GM12801 (cell line): ENCODE results near the gene ZNF528.

Experiments
- TF ChIP-seq, protein P1 (sequence below): IDR thresholded peaks from one replicate; pipeline ENCODE4 v1.5.1; 2011; ENCODE audit warnings: control low read depth; ENCODE audit not compliant: insufficient read length; ENCODE audit errors: extremely low read depth

The ZNF528 gene

DNA sequence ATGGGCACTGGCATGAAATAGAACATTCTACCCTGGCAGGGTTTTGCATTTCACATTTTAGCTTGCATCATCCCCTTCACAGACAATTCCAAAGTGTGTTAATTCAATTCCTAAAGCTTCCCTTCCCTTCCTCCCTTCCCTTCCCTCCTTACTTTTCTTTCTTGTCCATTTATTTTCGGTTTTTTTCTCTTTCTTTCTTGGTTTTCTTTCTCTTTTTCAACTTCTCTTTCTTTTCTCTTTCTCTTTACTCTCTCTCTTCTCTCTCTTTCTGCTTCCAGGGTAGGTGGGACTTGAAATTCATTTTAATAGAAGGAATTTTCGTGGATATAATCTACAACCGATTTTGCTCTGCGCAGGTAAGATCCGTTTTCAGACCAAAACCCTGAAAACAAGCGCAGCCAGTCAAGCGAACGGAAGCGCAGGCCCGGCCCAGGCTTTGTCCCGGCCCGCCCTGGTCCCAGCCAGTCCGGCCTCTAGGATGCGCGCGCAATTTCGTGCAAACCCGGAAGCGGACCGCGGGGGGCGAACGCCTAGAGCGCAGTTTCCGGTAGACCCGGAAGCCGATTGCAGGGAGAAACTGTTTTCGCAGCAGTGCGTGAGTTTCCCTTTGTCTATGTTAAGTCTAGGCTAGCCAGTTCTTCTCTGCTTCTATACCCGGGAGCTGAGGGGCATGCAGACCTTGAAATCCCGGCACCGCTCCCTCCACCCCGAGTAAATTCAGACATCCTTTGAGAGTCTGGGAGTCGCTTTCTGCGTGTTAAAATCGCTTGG, at the start of gene ZNF528:
Gene ZNF528 (plus strand): TSS at position 540 of the 771 bp plus-strand sequence. CDS start 4,165 bp downstream, outside the sequence.
- TF ChIP-seq, protein P1, sequence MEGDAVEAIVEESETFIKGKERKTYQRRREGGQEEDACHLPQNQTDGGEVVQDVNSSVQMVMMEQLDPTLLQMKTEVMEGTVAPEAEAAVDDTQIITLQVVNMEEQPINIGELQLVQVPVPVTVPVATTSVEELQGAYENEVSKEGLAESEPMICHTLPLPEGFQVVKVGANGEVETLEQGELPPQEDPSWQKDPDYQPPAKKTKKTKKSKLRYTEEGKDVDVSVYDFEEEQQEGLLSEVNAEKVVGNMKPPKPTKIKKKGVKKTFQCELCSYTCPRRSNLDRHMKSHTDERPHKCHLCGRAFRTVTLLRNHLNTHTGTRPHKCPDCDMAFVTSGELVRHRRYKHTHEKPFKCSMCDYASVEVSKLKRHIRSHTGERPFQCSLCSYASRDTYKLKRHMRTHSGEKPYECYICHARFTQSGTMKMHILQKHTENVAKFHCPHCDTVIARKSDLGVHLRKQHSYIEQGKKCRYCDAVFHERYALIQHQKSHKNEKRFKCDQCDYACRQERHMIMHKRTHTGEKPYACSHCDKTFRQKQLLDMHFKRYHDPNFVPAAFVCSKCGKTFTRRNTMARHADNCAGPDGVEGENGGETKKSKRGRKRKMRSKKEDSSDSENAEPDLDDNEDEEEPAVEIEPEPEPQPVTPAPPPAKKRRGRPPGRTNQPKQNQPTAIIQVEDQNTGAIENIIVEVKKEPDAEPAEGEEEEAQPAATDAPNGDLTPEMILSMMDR, result no peak

DNA sequence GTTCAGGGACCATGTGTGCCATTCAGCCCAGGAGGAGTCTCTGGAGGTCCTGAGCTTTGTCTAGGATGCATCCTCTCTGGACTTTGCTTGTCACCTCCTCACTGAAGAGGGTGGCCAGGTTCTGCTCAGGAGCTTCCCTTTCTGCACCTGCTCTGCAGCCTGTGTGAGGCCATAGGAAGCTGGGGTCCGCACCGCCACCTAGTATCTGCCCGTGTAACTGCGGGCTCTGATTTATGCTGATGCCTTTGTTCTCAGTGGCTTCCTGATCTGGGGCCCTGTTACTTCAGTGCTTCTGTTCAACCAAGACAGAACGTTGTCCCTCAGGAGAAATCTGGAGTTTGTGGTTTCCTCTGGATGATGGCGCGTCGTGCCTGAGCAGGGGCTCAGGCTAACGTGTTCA, 46.1 kb upstream of the ZNF528 start:
- TF ChIP-seq, protein P1, result no peak

DNA sequence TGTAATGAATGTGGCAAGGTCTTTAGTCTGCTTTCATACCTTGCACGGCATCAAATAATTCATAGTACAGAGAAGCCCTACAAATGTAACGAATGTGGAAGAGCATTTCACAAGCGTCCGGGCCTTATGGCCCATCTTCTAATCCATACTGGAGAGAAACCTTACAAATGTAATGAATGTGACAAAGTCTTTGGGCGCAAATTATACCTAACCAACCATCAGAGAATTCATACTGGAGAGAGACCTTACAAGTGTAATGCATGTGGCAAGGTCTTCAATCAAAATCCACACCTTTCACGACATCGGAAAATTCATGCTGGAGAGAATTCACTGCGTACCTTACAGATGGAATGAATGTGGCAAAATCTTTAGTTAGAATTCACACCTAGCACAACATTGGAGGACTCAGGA, 31.2 kb upstream of the ZNF528 start:
- TF ChIP-seq, protein P1, result no peak

DNA sequence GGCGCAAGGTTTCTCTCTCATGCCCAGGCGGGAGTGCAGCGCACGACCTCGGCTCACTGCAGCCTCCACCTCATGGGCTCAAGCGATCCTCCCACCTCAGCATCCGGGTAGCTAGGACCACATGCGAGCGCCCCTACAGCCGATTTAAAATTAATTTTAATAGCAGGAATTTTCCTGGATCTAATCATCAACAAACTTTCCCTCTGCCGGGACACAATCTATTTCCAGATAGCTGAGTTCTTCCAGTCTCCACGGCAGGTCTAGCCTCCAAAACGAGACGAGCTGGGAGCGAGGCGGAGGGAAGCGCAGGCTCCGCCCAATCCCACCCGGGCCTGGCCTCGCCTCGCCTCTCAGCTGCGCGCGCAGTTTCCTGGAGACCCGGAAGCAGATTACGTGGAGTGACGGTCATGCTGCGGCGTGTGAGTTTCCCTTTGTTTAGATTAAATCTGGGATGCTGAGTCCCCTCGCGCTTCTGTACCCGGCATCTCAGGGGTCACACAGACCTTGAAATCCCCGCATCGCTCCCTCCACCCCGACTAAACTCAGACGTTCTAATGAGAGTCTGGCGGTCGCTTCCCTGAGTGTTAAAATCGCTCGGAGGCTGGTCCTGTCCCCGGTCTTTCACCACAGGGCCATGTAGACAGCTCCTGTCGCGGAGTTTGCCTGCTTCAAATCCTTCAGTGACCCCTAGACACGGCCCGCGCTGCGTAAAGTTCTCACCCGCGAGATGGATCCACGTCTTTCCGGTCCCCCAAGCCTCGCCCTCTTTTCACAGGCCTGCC, 27.9 kb upstream of the ZNF528 start, which contains the start of gene ZNF880:
Gene ZNF880 (plus strand): TSS at position 365 of the 782 bp plus-strand sequence. CDS start 43 bp downstream, at position 408.
- TF ChIP-seq, protein P1, result no peak

DNA sequence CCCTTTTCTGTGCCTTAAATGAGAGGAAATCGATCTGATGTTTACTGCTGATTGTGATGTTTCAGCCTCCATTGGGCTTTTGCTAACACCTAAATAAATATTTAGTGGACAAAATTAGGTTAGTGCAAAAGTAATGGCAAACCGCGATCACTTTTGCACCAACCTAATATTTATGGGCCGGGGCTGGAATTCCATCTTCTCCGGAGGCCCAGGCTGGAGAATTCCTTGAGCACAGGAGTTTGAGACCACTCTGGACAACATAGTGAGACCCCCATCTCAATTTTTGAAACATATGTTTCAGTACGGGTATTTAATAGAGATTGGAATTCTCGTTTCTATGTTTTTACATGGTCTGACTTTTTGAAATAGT, 27.3 kb upstream of the ZNF528 start:
- TF ChIP-seq, protein P1, result no peak

DNA sequence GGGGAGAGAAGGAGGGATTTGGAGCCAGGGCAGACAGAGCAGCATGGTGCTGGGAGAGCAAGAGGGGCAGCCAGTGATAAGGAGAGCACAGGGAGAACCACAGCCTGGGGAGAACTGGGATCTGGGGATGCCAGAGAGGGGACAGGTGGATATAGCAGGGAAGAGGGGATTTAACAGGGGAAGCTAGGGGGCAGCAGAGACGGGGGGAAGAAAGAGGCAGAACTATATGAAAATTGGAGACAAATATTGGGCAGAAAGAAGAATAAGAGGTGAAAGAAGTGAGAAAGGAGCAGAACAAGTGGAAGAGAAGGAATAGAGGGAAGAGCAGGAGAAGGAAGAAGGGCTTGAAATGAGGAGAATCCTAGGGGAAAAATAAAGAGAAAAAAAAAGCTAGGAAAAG, 6.5 kb upstream of the ZNF528 start:
- TF ChIP-seq, protein P1, result no peak

DNA sequence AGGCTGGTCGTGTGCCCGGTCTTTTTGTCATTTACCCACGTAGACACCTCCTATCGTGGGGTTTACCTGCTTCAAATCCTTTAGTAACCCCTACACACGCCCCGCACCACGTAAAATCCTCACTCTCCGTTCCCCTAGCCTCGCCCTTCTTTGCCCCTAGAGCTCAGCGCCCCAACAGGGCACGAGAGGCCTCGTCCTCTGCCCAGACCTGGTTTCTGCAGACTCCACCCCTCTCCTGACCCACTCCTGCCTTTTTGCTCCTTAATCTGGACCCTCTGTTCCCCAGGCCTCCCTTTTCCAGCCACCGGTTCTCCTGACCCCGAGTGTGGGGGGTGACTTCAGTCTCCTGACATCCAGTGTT, 412 bp downstream of the ZNF528 start:
- TF ChIP-seq, protein P1, result no peak
